ENCODE measurements around the gene BICDL1. TPM values are rescaled to one million over a fixed set of nuclear protein-coding genes. Genes with fewer than 3 reads are reported as not detected.

Gene BICDL1
- total RNA-seq, 2 donors from 2014 or later, result 5.0 to 11.1 TPM

DNA sequence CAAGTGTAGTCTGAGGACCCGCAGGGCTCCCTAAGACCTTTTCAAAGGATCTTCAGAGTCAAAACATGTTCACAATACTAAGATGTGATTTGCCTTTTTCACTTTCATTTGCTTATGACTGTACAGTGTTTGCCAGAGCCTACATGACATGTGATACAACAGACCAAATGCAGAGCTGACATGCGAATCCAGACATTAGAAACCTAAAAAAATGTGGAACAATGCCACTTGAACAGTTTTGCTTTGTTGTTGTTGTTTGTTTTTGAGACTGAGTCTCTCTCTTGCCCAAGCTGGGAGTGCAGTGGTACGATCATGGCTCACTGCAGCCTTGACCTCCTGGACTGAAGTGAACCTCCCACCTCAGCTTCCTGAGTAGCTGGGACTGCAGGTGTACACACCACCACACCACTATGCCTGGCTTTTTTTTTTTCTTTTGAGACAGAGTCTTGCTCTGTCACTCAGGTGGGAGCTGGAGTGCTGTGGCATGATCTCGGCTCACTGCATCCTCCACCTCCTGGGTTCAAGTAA, 132.8 kb downstream of the BICDL1 start:
- intact Hi-C loops (cut with DNase I), result no loop called here
- no peaks in the 10 kb centered on the region for H3K9me3 ChIP-seq
- no peak overlapping the region for H3K4me3 ChIP-seq
- no peak for DNase-seq
- no peak overlapping the region for H3K9ac ChIP-seq (ENCODE audit: low read depth in 2 of 2, low read length in 2 of 2)
- H3K27me3 ChIP-seq, result no peaks in the 10 kb centered on the region
- no peaks in the 10 kb centered on the region for H3K36me3 ChIP-seq
- H3K27ac ChIP-seq, result no peak overlapping the region
- peaks cover 3% of the 10 kb centered on the region for H3K4me1 ChIP-seq
- TF ChIP-seq, protein P1, sequence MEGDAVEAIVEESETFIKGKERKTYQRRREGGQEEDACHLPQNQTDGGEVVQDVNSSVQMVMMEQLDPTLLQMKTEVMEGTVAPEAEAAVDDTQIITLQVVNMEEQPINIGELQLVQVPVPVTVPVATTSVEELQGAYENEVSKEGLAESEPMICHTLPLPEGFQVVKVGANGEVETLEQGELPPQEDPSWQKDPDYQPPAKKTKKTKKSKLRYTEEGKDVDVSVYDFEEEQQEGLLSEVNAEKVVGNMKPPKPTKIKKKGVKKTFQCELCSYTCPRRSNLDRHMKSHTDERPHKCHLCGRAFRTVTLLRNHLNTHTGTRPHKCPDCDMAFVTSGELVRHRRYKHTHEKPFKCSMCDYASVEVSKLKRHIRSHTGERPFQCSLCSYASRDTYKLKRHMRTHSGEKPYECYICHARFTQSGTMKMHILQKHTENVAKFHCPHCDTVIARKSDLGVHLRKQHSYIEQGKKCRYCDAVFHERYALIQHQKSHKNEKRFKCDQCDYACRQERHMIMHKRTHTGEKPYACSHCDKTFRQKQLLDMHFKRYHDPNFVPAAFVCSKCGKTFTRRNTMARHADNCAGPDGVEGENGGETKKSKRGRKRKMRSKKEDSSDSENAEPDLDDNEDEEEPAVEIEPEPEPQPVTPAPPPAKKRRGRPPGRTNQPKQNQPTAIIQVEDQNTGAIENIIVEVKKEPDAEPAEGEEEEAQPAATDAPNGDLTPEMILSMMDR (IDR thresholded peaks at IDR 0.05), result no peak

DNA sequence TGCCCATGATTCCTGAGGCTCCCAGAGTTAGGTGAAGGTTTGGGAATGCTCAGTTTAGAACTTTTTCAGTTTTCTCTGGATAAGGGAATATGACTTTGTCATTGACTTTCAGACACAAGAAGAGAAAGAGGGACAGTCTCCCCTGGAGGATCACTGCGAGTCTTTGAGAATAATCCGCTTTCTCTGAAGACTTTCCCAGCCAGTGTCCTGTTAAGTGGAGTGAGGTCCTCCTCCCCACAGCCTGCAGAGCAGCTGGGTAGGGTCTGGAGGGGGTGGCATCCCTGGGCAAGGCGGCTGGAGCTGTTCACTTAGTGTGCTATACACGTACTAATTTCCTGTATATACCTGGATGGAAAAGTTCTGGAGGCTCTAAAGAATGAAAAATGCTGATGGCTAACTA, 136.0 kb downstream of the BICDL1 start:
- Histone ChIP-seq H3K27ac (no peak overlapping the region), H3K4me1 (no peaks in the 10 kb centered on the region), H3K9me3 (no peaks in the 10 kb centered on the region), H3K27me3 (no peaks in the 10 kb centered on the region), H3K36me3 (peaks cover 13% of the 10 kb centered on the region), H3K4me3 (no peak overlapping the region), H3K9ac (ENCODE audit: low read depth in 2 of 2, low read length in 2 of 2) (no peak overlapping the region)
- intact Hi-C loops (cut with DNase I), result no loop called here
- TF ChIP-seq, protein P1 (IDR thresholded peaks at IDR 0.05), result no peak
- DNase-seq, result no peak

DNA sequence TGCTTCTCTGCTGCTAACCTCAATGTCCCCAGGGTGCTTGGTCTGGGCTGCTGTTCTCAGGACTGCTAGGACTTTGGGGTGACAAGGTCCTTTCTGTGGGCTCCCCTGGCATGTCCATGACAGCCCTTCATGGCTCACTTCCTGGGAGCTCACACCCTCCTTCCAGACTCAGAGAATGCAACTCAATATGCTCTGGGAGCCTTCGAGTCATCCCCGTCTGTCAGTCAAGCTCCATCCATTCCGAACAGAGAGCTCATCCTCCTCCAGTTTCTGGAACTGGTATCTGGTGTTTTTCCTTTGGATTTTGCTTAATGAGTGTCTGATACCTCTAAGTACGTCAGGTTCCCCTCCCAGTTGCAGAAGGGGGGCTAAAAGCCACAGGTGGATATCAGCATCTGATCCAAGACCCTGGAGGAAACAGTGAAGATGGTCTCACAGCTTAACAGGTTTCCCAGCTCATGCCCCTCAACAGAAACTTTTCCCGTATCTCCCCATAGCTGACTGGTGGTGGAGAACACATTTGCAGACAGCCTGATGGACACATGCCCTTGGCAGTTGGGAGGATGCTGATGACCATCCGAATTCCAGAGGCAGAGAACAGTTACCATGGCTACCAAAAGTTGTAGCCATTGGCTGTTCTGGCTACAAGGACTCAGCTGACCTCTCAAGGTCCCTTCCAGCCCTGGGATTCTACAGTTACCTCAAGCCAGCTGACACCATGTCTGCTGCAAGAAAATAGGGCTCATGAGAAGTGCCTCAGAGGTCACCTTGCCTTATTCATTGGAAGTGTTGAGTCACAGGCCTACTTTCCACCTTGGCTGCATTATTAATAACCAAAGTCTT, 137.0 kb downstream of the BICDL1 start:
- no peaks in the 10 kb centered on the region for H3K27me3 ChIP-seq
- TF ChIP-seq, protein P1 (IDR thresholded peaks at IDR 0.05), result no peak
- no peak for DNase-seq
- H3K9ac ChIP-seq (ENCODE audit: low read depth in 2 of 2, low read length in 2 of 2), result no peak overlapping the region
- intact Hi-C loops (cut with DNase I), result no loop called here
- no peak overlapping the region for H3K4me3 ChIP-seq
- H3K27ac ChIP-seq, result no peak overlapping the region
- H3K4me1 ChIP-seq, result no peaks in the 10 kb centered on the region
- H3K36me3 ChIP-seq, result peaks cover 19% of the 10 kb centered on the region
- no peaks in the 10 kb centered on the region for H3K9me3 ChIP-seq

DNA sequence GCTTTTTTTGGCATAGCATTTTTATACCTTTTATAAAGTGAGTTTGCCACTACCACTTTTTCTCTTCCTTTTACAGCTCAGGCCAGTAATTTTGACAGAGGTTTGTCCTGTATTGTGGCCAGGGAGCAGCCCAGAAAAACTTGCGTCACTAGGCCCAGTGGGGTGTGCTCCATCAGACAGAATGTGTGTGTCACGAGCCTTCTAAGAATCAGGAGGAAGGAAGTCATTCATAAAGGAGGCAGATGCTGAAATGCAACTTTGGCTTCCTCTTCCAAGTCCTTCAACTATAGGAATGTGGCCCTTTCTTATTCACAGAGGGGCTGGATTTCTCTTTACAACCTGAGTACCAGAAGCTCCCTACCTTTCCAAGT, 137.6 kb downstream of the BICDL1 start:
- H3K4me1 ChIP-seq, result no peaks in the 10 kb centered on the region
- DNase-seq, result no peak
- H3K9me3 ChIP-seq, result no peaks in the 10 kb centered on the region
- H3K9ac ChIP-seq (ENCODE audit: low read depth in 2 of 2, low read length in 2 of 2), result no peak overlapping the region
- intact Hi-C loops (cut with DNase I), result no loop called here
- H3K36me3 ChIP-seq, result peaks cover 19% of the 10 kb centered on the region
- no peak overlapping the region for H3K27ac ChIP-seq
- no peaks in the 10 kb centered on the region for H3K27me3 ChIP-seq
- H3K4me3 ChIP-seq, result no peak overlapping the region
- TF ChIP-seq, protein P1 (IDR thresholded peaks at IDR 0.05), result no peak

DNA sequence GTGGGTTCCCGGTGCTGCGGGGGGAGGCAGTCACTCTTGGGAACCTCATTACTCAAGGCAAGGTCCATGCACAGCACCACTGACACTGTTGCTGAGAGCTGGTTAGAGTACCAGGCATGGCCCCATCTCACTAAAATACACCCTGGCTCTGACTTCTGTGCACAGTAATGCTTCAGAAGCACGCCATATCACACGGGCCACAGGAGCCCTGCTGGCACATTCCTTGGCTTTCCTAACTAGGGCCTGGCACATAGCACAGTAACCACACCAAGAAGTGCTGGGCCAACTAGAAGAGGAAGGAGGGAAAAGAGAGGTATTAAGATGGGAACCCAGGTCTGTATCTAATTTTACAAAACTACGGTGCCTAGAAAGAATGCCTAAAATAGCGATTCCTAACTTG, 141.0 kb downstream of the BICDL1 start:
- intact Hi-C loops (cut with DNase I), result no loop called here
- peaks cover 28% of the 10 kb centered on the region for H3K36me3 ChIP-seq

More for the DNA sequence above, 141.0 kb downstream of the BICDL1 start:
- Histone ChIP-seq H3K4me3 (no peak overlapping the region), H3K9ac (ENCODE audit: low read depth in 2 of 2, low read length in 2 of 2) (no peak overlapping the region), H3K27me3 (no peaks in the 10 kb centered on the region), H3K9me3 (no peaks in the 10 kb centered on the region), H3K4me1 (no peaks in the 10 kb centered on the region), H3K27ac (no peak overlapping the region)
- DNase-seq, result no peak
- TF ChIP-seq, protein P1 (IDR thresholded peaks at IDR 0.05), result no peak
